Neuronal stem cell (in vitro differentiated cells): ENCODE results near the gene CENPVL2.
"Not testable (repeated sequence)": the region's sequence is repeated elsewhere in the genome, so short reads cannot be mapped to it uniquely, and the experiment has no call there.

ENCODE experiments used
- DNase-seq: peaks from one replicate; pipeline ENCODE4 v3.0.0-alpha.2; 2013; ENCODE audit warnings: low spot score
- H2AFZ ChIP-seq: one replicate; pipeline ENCODE4 v1.6.1; 2013; ENCODE audit warnings: mild to moderate bottlenecking, low read length, inconsistent platforms
- H2AK5ac ChIP-seq: 2 replicates; pipeline ENCODE4 v1.6.1; 2013; ENCODE audit warnings: low read depth, mild to moderate bottlenecking, inconsistent platforms, low read length, moderate library complexity, mixed read lengths
- H2BK120ac ChIP-seq: 2 replicates; pipeline ENCODE4 v1.6.1; 2013; ENCODE audit warnings: low read depth, mild to moderate bottlenecking, inconsistent platforms, low read length, moderate library complexity, mixed read lengths
- H2BK12ac ChIP-seq: one replicate; pipeline ENCODE4 v1.6.1; 2013; ENCODE audit warnings: low read length, inconsistent platforms
- H2BK15ac ChIP-seq: 2 replicates; pipeline ENCODE4 v1.6.1; 2013; ENCODE audit warnings: mild to moderate bottlenecking, low read length, inconsistent platforms, mixed read lengths
- H2BK5ac ChIP-seq: one replicate; pipeline ENCODE4 v1.6.1; 2013; ENCODE audit warnings: inconsistent platforms, mild to moderate bottlenecking, low read length, moderate library complexity
- H3K14ac ChIP-seq: one replicate; pipeline ENCODE4 v1.6.1; 2013; ENCODE audit warnings: low read length, inconsistent platforms
- H3K18ac ChIP-seq: 2 replicates; pipeline ENCODE4 v1.6.1; 2013; ENCODE audit warnings: low read length, inconsistent platforms
- H3K23ac ChIP-seq: 2 replicates; pipeline ENCODE4 v1.6.1; 2013; ENCODE audit warnings: low read depth, mild to moderate bottlenecking, mixed read lengths, low read length, inconsistent platforms; ENCODE audit not compliant: poor library complexity
- H3K27ac ChIP-seq: replicated peaks from 3 replicates; pipeline ENCODE4 v1.5.1; 2013; ENCODE audit warnings: low read length, inconsistent platforms
- H3K27me3 ChIP-seq, 3 experiments: 2 replicates each; pipeline ENCODE4 v1.6.1; 2013; ENCODE audit warnings: low read length in 3 of 3, mild to moderate bottlenecking in 2 of 3, inconsistent platforms in 1 of 3, low read depth in 1 of 3, mixed read lengths in 1 of 3, moderate library complexity in 1 of 3; ENCODE audit not compliant: control insufficient read depth in 3 of 3, insufficient read depth in 3 of 3
- H3K36me3 ChIP-seq, 2 donors: replicated peaks in 1 of 2; 2 replicates each; pipeline ENCODE4 v1.6.1; 2013; ENCODE audit warnings: low read length in 2 of 2; ENCODE audit not compliant: control insufficient read depth in 2 of 2, insufficient read depth in 2 of 2
- H3K4ac ChIP-seq: 2 replicates; pipeline ENCODE4 v1.6.1; 2013; ENCODE audit warnings: inconsistent platforms, mild to moderate bottlenecking, low read length, moderate library complexity
- H3K4me1 ChIP-seq, 2 donors: 1 replicate in 1 of 2; 2 replicates in 1 of 2; pipeline ENCODE4 v1.6.1; 2013; ENCODE audit warnings: low read length in 2 of 2, low read depth in 1 of 2; ENCODE audit not compliant: control insufficient read depth in 2 of 2, insufficient read depth in 1 of 2
- H3K4me2 ChIP-seq: one replicate; pipeline ENCODE4 v1.6.1; 2013; ENCODE audit warnings: mild to moderate bottlenecking, low read length, inconsistent platforms; ENCODE audit not compliant: insufficient read depth, poor library complexity, severe bottlenecking
- H3K4me3 ChIP-seq, 2 donors: 2 replicates each; pipeline ENCODE4 v1.5.1; 2013; ENCODE audit warnings: low read length in 2 of 2, mild to moderate bottlenecking in 2 of 2, inconsistent platforms in 1 of 2, moderate library complexity in 1 of 2
- H3K79me1 ChIP-seq: one replicate; pipeline ENCODE4 v1.6.1; 2013; ENCODE audit warnings: low read depth, mild to moderate bottlenecking, inconsistent platforms, low read length, moderate library complexity
- H3K9ac ChIP-seq: one replicate; pipeline ENCODE4 v1.6.1; 2013; ENCODE audit warnings: mild to moderate bottlenecking, low read depth, low read length, inconsistent platforms; ENCODE audit not compliant: poor library complexity
- H3K9me3 ChIP-seq, 2 donors: replicated peaks in 1 of 2; 2 replicates each; pipeline versions ENCODE3 to v1.6.1; 2013; ENCODE audit warnings: low read length in 2 of 2, mild to moderate bottlenecking in 2 of 2, inconsistent platforms in 1 of 2, low read depth in 1 of 2, mixed read lengths in 1 of 2, moderate library complexity in 1 of 2; ENCODE audit not compliant: control insufficient read depth in 2 of 2, insufficient read depth in 1 of 2
- H4K8ac ChIP-seq: one replicate; pipeline ENCODE4 v1.6.1; 2013; ENCODE audit warnings: low read depth, mild to moderate bottlenecking, inconsistent platforms, low read length, moderate library complexity
- H4K91ac ChIP-seq: one replicate; pipeline ENCODE4 v1.6.1; 2013; ENCODE audit warnings: low read length, low read depth, mild to moderate bottlenecking, inconsistent platforms; ENCODE audit not compliant: poor library complexity
- WGBS, 2 donors: extraction: QIAGEN DNeasy Blood & Tissue Kit; methylation state at CpG; one replicate each; pipeline ENCODE4 v1.1.7; 2013; ENCODE audit warnings: missing lambda C conversion rate in 2 of 2, mixed read lengths in 1 of 2; ENCODE audit not compliant: insufficient read length in 2 of 2, insufficient replicate concordance in 1 of 2; ENCODE audit errors: extremely low coverage in 2 of 2; 5-methylcytosine and 5-hydroxymethylcytosine counted together

CENPVL2 gene

GRCh38 chrX:51697397-51697796, 14.8 kb upstream of the CENPVL2 start:
- no peak overlapping the region for H3K9ac ChIP-seq
- H2BK15ac ChIP-seq: no peak overlapping the region
- H4K91ac ChIP-seq: no peak overlapping the region
- H3K23ac ChIP-seq: no peak overlapping the region
- no peak for DNase-seq
- H3K9me3 ChIP-seq: no peaks in the 10 kb centered on the region
- H3K4ac ChIP-seq: no peak overlapping the region
- H2AFZ ChIP-seq: no peak overlapping the region
- no peaks in the 10 kb centered on the region for H3K4me1 ChIP-seq
- H3K79me1 ChIP-seq: no peaks in the 10 kb centered on the region
- no peak overlapping the region for H3K14ac ChIP-seq
- WGBS, 2 donors: no CpG with 5 or more reads among the region's 8 CpGs
- H3K4me2 ChIP-seq: no peak overlapping the region
- H2BK12ac ChIP-seq: no peak overlapping the region
- no peak overlapping the region for H3K27ac ChIP-seq
- no peaks in the 10 kb centered on the region for H3K36me3 ChIP-seq
- no peak overlapping the region for H3K18ac ChIP-seq
- H3K27me3 ChIP-seq: peaks cover 0 to 17% (median 0%) of the 10 kb centered on the region in 3 experiments
- H2BK120ac ChIP-seq: no peak overlapping the region
- H3K4me3 ChIP-seq: no peak overlapping the region
- no peak overlapping the region for H4K8ac ChIP-seq
- no peak overlapping the region for H2AK5ac ChIP-seq
- no peak overlapping the region for H2BK5ac ChIP-seq

DNA sequence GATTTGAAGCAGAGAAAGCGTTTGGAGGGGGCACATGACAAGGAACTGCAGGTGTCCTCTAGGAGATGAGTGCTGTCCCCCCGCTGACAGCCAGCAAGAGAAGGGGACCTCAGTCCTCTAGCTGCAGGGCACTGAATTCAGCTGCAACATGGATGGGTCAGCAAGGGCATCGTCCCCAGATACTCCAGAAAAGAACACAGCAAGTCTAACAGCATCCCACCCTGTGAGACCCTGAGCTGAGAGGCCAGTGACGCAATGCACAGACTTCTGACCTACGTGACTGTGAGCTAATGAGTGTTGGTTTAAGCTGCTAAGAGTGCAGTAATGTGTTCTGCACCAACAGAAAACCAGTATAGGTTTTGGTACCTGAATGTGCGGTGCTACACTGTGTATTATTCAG, 11.6 kb upstream of the CENPVL2 start:
- WGBS, 2 donors: no CpG with 5 or more reads among the region's 6 CpGs

DNA sequence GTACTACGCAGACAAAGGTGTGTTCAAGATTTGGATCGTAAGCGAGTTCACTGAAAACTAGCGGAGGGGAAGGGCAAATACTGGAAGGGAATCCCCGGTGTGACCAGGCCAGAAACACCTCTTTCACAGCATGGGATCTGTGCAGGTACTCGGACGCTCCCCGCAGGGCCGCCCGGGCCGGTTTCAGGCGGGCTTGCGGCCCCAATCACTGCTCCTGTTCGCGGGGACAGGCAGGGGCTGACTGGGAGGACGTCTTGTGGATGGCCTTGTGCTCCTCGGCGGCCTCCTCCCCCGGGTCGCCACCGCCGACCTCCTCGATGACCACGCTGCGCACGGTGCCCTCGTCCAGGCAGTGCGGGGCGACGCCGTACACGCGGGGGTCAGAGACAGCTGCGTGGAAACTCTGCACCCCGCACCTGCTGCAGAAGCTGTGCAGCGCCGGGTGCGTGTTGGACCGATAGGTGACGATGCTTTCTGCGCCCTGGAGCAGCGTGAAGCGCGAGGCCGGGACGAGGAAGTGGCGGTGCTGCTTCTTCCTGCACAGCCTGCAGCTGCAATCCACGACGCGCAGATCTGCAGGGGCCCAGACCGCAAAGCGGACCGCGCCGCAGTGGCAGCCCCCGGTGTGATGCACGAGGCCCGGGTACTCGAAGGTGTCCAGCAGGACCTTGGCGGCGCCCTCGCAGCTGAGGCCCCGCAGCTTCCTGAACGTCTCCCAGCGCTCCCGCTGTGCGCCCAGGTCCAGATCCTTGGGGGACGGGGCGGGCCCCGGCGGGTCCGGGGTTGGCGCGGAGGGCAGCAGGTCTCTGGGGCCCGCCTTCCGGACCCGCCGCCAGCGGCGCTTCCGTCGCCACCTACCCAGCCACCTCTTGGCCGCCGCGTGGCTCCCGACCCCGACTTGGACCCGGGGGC, 567 bp downstream of the CENPVL2 start:
- not testable (repeated sequence) for H3K23ac ChIP-seq

More for the DNA sequence above, 11.6 kb upstream of the CENPVL2 start:
- Histone ChIP-seq H3K4me2 (no peak overlapping the region), H3K4me3 (no peak overlapping the region), H2BK5ac (no peak overlapping the region), H3K9ac (no peak overlapping the region), H3K27me3 (peaks cover 0 to 17% (median 0%) of the 10 kb centered on the region in 3 experiments), H4K8ac (no peak overlapping the region), H3K18ac (no peak overlapping the region), H4K91ac (no peak overlapping the region), H3K79me1 (no peaks in the 10 kb centered on the region), H3K9me3 (no peaks in the 10 kb centered on the region), H2BK15ac (no peak overlapping the region), H3K23ac (no peak overlapping the region), H2BK12ac (no peak overlapping the region), H3K14ac (no peak overlapping the region), H3K36me3 (no peaks in the 10 kb centered on the region), H2BK120ac (no peak overlapping the region), H3K4ac (no peak overlapping the region), H3K27ac (no peak overlapping the region), H2AFZ (no peak overlapping the region), H2AK5ac (no peak overlapping the region), H3K4me1 (no peaks in the 10 kb centered on the region)
- DNase-seq: no peak

DNA sequence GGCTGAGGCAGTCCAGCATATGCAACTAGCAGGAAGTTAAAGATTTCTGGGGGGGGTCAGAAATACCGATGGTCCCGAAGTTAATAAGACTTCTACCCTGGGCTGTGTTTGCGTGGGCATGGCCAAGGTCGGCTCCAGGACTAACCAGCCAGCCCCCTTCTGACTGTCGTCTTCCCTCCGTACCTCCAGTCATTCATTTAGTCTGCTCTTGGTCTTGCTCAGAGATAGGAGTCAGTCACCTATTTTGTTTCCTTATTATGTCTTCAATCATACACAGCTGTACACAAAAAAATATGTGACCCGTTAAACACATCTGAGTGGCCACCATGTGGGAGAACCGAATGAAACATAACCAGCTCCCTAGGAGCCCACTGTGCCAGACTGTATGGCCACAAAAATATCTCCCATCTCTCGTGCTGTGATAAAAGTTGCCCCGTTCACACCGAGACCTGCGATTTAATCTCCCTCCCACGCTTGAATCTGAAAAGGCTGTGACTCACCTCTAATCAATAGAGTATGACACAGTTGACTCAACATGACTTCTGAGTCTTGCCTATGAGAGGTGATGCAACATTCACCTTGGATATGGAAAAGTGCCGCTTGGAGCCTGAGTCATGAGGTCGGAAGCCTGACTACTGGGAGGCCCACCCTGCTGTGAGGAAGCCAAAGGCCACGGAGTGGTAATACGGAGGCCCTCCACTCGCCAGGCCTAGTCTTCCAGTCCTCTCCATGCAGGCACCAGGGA, 2.8 kb downstream of the CENPVL2 start:
- H3K36me3 ChIP-seq, H4K8ac ChIP-seq, H3K23ac ChIP-seq, H3K9ac ChIP-seq, H3K4me2 ChIP-seq, H3K27ac ChIP-seq, H4K91ac ChIP-seq, H2BK120ac ChIP-seq, H3K14ac ChIP-seq, H2BK12ac ChIP-seq, H3K18ac ChIP-seq, DNase-seq, H2BK5ac ChIP-seq, H2BK15ac ChIP-seq, H3K9me3 ChIP-seq, H3K79me1 ChIP-seq, H3K4me1 ChIP-seq, H2AFZ ChIP-seq, H3K27me3 ChIP-seq, H3K4ac ChIP-seq, H2AK5ac ChIP-seq, H3K4me3 ChIP-seq: not testable (repeated sequence)
- WGBS, 2 donors: no CpG with 5 or more reads among the region's 18 CpGs

More for the DNA sequence above, 567 bp downstream of the CENPVL2 start:
- H3K36me3 ChIP-seq, H3K9me3 ChIP-seq, H3K27me3 ChIP-seq, H4K91ac ChIP-seq, H2BK120ac ChIP-seq, H2BK12ac ChIP-seq, H3K14ac ChIP-seq, H3K9ac ChIP-seq, H3K18ac ChIP-seq, H3K79me1 ChIP-seq, H2AFZ ChIP-seq, H3K27ac ChIP-seq, H3K4me3 ChIP-seq, H4K8ac ChIP-seq, H3K4me2 ChIP-seq, H3K4me1 ChIP-seq, H2AK5ac ChIP-seq, H2BK15ac ChIP-seq, DNase-seq, H3K4ac ChIP-seq, H2BK5ac ChIP-seq: not testable (repeated sequence)
- no CpG with 5 or more reads among the region's 88 CpGs for WGBS, 2 donors
